GM19324 (cell line): ENCODE results near the gene GSPT2.
"Not testable (repeated sequence)": the region's sequence is repeated elsewhere in the genome, so short reads cannot be mapped to it uniquely, and the experiment has no call there.

Experiments used
- ATAC-seq: cut with Tn5 transposase; IDR thresholded peaks from one replicate; pipeline ENCODE4 v1.9.1; 2021; ENCODE audit warnings: mild to moderate bottlenecking, moderate library complexity; ENCODE audit not compliant: unreplicated experiment, low FRiP score

Gene GSPT2

GRCh38 chrX:51743179-51743957 lies at the start of gene GSPT2:
TSS of gene GSPT2 (plus strand) at chrX:51743442. CDS start at chrX:51743627, 185 bp downstream.
- ATAC-seq = peak; percentile 81

DNA sequence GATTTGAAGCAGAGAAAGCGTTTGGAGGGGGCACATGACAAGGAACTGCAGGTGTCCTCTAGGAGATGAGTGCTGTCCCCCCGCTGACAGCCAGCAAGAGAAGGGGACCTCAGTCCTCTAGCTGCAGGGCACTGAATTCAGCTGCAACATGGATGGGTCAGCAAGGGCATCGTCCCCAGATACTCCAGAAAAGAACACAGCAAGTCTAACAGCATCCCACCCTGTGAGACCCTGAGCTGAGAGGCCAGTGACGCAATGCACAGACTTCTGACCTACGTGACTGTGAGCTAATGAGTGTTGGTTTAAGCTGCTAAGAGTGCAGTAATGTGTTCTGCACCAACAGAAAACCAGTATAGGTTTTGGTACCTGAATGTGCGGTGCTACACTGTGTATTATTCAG lies 49.0 kb upstream of the GSPT2 start:
- no peak for ATAC-seq

DNA sequence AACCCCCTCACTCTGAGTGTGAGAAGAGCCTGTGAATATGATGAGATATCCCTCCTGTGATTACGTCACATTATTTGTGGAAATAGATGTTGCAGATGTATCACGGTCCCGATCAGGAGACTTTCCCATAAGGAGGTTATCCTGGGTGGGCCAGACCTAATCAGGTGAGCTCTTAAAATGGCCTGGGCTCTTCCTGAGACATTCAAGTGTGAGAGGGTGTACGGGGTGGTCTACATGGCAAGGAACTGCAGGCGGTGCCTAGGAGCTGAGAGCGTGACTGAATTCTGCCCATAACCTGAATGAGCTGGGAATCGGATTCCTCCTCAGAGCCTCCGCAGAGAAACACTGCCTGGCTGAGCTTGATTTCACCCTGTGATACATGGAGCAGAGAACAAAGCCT lies 45.8 kb upstream of the GSPT2 start:
- no peak for ATAC-seq

- ATAC-seq = not testable (repeated sequence)
These were observed 32.7 kb upstream of the GSPT2 start, which contains the start of gene CENPVL1 for GRCh38 chrX:51710277-51711164. TSS of gene CENPVL1 (plus strand) at chrX:51710512. CDS start at chrX:51710512, 0 bp downstream.

- ATAC-seq = not testable (repeated sequence)
These were observed 30.1 kb upstream of the GSPT2 start for GRCh38 chrX:51712943-51713647.

DNA sequence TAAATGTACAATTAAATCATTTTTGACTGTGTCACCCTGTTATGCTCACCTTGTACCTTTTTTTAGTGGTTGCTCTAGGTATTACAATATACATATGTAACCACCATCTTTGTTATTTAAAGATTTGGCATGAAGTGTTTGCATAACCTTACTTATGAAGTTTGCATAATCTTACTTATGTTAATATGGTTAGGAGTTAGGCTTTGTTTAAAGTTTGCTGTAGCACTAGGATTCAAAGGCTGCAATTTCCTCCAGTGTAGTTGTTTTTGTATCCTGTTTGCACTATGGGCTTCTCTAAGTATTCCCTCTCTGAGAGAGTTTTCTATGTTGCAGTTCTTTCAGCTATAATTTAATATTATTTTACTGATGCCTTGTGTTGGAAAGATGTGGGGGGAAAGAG lies 15.0 kb upstream of the GSPT2 start:
- no peak for ATAC-seq

DNA sequence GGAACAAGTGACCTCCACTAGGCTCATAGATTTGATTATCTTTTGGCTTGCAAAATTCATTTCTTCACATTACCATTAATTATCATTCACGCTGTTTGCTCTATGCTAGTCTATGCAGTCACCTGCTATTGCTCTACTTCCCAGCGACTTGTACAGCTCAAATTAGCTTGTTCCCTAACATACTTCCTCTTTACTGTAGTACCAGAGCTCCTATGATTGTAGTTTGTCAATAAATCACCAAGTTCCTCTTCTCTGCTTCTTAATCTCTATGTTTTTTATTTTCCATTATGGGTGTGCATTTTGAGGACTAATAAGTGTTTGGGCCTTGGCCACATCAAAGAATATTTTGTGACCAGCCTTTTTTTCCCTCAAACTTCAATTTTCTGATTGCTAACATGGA lies 6.2 kb upstream of the GSPT2 start:
- ATAC-seq = no peak

GRCh38 chrX:51742586-51742985 lies 656 bp upstream of the GSPT2 start:
- ATAC-seq = no peak

- no peak for ATAC-seq
These were observed 4.4 kb downstream of the GSPT2 start for GRCh38 chrX:51747671-51748070.

GRCh38 chrX:51759055-51759839 lies 16.0 kb downstream of the GSPT2 start:
- no peak for ATAC-seq

- ATAC-seq = no peak
These were observed 17.4 kb downstream of the GSPT2 start for GRCh38 chrX:51760657-51761056.

DNA sequence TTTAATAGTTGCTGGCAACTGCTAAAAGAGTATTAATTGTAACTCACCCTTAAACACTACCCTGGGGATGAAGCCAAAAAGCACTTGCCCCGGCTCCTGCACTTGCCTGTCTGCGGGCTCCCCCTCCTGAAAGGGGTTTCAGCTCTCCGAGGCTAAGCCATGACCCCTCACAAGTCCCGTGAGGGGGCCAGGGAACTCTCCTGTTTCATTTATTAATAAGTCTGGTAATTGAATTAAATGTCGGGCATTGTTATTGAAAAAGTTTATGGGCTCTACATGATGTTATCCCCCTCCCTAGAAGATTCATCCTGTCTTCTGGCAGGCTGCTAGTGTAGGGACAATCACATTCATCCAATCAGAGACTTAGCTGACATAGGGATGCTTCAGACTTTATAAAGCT lies 23.3 kb downstream of the GSPT2 start:
- no peak for ATAC-seq

DNA sequence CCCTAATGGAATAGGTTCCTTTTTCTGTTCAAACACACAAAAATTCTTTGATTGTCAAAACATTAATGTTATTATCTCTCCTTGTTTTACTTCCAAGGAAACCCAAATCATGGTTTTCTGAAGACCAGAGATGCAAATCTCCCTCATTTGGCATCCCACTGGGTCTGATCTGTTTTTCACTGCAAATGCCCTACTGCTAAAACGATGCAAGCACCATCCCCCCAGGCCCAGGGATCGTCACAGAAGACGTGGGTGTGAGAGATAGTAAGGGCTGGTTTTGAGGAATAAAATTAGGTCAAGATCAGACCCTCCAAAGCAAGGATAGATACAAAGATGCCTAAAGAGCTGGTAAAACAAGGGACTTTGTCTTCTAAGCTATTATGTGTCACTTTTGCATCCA lies 33.6 kb downstream of the GSPT2 start:
- no peak for ATAC-seq

DNA sequence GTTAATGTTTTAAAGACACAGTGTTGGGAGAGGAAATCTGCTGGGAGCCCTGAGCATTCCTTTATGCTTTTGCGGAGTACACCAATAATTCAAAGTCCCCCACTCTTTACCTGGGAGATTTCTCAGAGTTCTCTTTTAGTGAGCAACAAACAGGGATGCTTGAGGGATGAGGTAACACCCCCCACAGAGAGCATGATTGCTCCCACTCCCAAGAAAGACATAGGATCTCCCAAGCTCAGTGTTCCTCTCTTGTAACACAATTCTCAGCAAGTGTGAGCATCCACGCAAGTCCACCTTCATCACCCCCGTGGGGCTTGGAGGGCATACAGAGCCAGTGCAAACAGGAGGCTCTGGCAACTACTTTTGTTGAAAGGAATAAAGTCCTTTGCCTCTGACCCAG lies 36.1 kb downstream of the GSPT2 start:
- ATAC-seq = no peak

DNA sequence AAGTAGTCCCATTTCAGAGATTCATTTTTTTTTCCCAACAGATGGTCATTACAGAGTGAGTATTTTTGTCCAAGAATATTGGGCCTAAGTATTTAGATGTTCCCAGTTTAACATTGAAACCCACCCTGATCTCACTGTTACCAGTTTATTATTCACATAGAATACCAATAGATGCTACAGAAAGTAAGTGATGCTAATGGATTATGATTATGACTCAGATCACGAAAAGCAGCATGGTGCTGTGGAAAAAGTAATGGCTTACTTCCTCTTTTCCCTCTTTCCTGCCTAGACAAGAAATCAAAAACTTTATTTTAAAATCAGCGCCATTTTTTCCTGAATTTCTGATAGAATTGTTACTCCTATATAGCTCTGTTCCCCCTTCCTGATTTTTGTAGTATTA lies 51.9 kb downstream of the GSPT2 start:
- no peak for ATAC-seq
